Measurements from ENCODE around the gene TTC32. TPM values are rescaled to one million over a fixed set of nuclear protein-coding genes. Genes with fewer than 3 reads are reported as not detected.
A peak's percentile ranks its signal among the peaks of the same experiment; 100 is the strongest.
"Not testable (repeated sequence)": the region's sequence is repeated elsewhere in the genome, so short reads cannot be mapped to it uniquely, and the experiment has no call there.

TTC32 gene
- total RNA-seq, 2 donors from 2014 or later = 39.2 to 39.4 TPM

DNA sequence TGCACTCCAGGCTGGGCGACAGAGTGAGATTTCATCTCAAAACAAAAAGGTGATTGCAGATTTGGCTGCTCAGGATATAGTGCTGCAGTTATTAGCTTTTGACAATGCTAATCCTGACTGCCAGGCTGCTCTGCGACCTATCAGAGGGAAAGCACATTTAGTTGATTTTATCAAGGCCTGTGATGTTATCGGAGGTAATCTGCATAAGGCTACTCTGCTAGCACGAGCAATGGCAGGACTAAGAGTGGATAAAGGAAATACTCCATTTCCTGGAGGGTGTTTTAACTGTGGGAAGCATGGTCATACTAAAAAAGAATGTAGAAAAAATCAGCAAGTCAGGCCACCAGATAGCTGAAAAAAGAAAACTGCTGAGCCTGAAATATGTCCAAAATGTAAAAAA, 22.7 kb upstream of the TTC32 start:
- not testable (repeated sequence) for DNase-seq; H3K4me1 Mint-ChIP-seq (ENCODE audit: low read depth); ATAC-seq (replicated peaks in 1 of 2); H3K9me3 Mint-ChIP-seq; H3K4me3 Mint-ChIP-seq; H3K27ac Mint-ChIP-seq; H3K27me3 Mint-ChIP-seq (ENCODE audit: low read depth)
- peaks cover 20 to 44% of the 10 kb centered on the region in 2 donors for H3K36me3 Mint-ChIP-seq (ENCODE audit: insufficient read depth in 2 of 2)

DNA sequence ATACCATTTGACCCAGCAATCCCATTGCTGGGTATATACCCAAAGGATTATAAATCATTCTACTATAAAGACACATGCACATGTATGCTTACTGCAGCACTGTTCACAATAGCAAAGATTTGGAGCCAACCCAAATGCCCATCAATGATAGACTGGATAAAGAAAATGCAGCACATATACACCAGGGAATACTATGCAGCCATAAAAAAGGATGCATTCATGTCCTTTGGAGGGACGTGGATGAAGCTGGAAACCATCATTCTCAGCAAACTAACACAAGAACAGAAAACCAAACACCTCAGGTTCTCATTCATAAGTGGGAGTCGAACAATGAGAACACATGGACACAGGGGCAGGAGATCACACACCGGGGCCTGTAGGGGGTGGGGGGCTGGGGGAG, 20.4 kb upstream of the TTC32 start:
- H3K9me3 Mint-ChIP-seq; H3K4me1 Mint-ChIP-seq (ENCODE audit: low read depth); ATAC-seq (replicated peaks in 1 of 2); H3K27ac Mint-ChIP-seq; H3K27me3 Mint-ChIP-seq (ENCODE audit: low read depth); H3K4me3 Mint-ChIP-seq; DNase-seq: not testable (repeated sequence)
- H3K36me3 Mint-ChIP-seq (ENCODE audit: insufficient read depth in 2 of 2) = peaks cover 14 to 34% of the 10 kb centered on the region in 2 donors

DNA sequence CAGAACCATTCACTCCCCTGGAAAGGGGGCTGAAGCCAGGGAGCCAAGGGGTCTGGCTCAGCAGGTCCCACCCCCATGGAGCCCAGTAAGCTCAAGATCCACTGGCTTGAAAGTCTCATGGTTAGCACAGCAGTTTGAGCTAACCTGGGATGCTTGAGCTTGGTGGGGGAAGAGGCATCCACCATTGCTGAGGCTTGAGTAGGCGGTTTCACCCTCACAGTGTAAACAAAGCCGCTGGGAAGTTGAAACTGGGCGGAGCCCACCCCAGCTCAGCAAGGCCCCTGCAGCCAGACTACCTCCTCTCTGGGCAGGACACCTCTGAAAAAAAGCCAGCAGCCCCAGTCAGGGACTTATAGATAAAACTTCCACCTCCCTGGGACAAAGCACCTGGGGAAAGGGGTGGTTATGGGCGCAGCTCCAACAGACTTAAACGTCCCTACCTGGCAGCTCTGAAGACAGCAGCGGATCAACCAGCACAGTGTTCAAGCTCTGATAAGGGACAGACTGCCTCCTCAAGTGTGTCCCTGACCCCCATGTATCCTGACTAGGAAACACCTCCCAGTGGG, 14.7 kb upstream of the TTC32 start:
- Mint-ChIP-seq H3K4me3 (no peak overlapping the region), H3K27ac (no peak overlapping the region), H3K36me3 (ENCODE audit: insufficient read depth in 2 of 2) (peaks cover 3 to 11% of the 10 kb centered on the region in 2 donors), H3K27me3 (ENCODE audit: low read depth) (no peaks in the 10 kb centered on the region), H3K4me1 (ENCODE audit: low read depth) (no peaks in the 10 kb centered on the region), H3K9me3 (no peaks in the 10 kb centered on the region)
- ATAC-seq (replicated peaks in 1 of 2) (no peak), DNase-seq (no peak)

DNA sequence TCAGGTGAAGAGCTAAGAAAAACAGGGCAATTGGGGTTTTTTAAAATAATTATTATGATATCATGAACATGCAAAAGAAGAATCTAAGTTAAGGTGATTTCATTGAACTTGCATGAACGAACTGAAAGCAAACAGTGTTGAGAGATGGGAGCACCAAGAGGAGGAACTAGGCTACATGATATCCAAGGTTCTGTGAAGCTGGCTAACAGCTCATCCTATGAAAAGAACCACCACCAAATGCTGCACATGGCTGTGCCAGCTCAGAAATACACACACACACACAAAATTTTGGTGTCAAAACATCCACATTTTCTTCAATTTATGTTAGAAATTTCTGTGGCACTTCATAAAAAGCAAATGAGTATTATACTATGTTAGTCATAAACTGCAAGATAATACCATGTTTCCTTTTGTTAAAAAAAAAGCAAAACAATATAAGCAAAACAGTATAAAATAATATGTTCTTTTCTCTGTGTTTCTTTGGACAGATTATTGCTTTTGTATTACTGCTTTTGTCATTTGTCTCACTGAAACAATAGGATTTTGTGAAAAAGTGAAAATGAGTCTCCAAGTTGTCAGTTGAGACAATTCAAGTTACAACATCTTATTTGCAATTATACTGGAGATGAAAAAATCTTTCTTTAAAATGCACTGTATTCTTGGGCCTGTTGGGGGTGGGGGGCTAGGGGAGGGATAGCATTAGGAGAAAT, 12.6 kb upstream of the TTC32 start:
- DNase-seq = no peak
- no peaks in the 10 kb centered on the region for H3K4me1 Mint-ChIP-seq (ENCODE audit: low read depth)
- no peaks in the 10 kb centered on the region for H3K9me3 Mint-ChIP-seq
- no peak overlapping the region for H3K4me3 Mint-ChIP-seq
- H3K36me3 Mint-ChIP-seq (ENCODE audit: insufficient read depth in 2 of 2) = peaks cover under 1 to 8% of the 10 kb centered on the region in 2 donors
- no peaks in the 10 kb centered on the region for H3K27me3 Mint-ChIP-seq (ENCODE audit: low read depth)
- H3K27ac Mint-ChIP-seq = no peak overlapping the region
- ATAC-seq (replicated peaks in 1 of 2) = no peak

DNA sequence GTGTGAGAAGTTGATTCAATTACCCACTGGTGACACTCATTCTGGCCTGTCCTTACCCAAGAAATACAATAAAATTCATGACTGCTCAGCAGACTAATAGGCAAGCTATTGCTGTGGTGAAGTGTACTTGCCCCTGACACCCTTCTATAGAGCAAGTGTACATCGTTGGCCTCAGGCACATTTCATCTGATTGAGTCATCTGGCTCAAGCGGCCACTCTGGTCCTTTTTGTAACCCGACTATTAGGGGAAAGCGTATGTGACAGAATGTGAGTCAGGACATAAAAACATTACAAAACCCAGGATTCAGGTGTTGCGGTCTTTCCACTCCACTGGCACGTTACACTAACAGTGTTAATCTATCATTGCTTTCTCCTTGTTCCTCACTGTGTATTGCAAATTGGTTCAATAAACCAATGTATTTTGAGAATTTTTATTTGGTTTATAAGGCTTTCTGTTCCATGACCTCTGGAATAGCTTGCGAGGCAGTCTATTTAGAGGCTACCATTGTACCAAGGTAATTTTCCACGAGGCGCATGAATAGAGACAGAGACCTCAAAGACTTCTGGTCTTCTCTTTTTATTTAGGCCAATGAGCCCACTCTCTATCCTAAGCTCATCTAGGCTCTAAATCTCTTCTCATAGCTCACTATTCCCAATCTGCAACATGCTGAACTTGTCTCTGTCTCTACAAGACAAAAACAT, 10.2 kb upstream of the TTC32 start:
- no peaks in the 10 kb centered on the region for H3K9me3 Mint-ChIP-seq
- no peak for DNase-seq
- H3K4me1 Mint-ChIP-seq (ENCODE audit: low read depth) = no peaks in the 10 kb centered on the region
- ATAC-seq (replicated peaks in 1 of 2) = no peak
- no peaks in the 10 kb centered on the region for H3K27me3 Mint-ChIP-seq (ENCODE audit: low read depth)
- no peaks in the 10 kb centered on the region for H3K36me3 Mint-ChIP-seq (ENCODE audit: insufficient read depth in 2 of 2)
- H3K4me3 Mint-ChIP-seq = no peak overlapping the region
- H3K27ac Mint-ChIP-seq = no peak overlapping the region

DNA sequence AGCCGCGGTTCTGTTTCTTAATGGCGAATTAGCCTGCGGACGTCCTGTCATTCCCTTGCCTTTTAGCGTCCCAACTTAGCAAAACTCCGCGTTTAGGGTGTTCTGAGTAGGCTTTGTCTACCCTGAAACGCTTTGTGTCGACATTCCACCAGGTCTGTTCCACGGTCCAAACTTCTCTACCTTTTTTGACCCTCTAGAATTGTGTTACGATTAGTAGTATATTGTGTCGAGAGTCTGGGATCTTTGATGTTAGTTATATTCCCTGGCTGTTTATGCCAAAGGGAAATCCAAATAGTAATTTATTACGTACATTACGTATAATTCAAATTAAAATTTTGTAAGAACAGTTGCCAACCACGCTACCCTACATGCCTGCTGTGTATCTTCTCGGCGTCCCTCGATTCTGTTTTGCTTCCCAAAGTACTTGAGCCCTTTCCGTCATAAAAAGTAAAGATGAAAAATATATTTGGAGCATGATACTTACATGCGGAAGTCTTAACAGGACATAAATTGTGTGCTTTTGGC, 495 bp upstream of the TTC32 start:
- Mint-ChIP-seq H3K36me3 (ENCODE audit: insufficient read depth in 2 of 2) (peaks cover 10 to 11% of the 10 kb centered on the region in 2 donors), H3K4me1 (ENCODE audit: low read depth) (peaks cover 53% of the 10 kb centered on the region), H3K4me3 (peak overlapping the region; percentile 90 to 96), H3K9me3 (peaks cover 4 to 6% of the 10 kb centered on the region in 2 donors), H3K27me3 (ENCODE audit: low read depth) (no peaks in the 10 kb centered on the region), H3K27ac (peak overlapping the region; percentile 98)
- ATAC-seq (replicated peaks in 1 of 2) (no peak), DNase-seq (no peak)

DNA sequence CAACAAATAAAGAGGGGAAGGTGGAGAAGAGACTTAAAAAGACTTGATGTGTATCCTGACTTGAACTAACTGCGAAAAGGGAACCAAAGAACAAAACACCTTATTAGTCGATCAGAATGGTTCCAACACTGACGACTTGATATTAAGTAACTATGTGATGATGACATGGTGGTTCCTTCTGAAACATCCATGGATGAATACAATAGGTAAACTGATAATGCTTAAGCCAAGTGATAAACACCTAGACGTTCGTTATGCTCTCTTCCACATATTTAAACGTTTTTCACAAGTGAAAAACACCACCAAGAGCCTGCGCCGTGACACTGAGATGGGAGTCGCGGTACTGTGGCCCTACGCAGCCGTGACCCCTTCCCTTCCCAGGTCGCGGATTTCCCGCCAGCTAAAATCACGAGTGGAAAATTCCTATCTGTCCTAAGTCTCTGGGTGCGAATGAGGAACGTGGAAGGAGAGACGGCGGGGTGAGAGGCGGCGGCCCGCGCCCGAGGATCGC, 797 bp downstream of the TTC32 start:
- H3K9me3 Mint-ChIP-seq = peaks cover 4 to 6% of the 10 kb centered on the region in 2 donors
- ATAC-seq (replicated peaks in 1 of 2) = peak; percentile 1 to 2
- peak overlapping the region; percentile 90 to 96 for H3K4me3 Mint-ChIP-seq
- peak overlapping the region; percentile 98 for H3K27ac Mint-ChIP-seq
- H3K4me1 Mint-ChIP-seq (ENCODE audit: low read depth) = peaks cover 58% of the 10 kb centered on the region
- DNase-seq = no peak
- no peaks in the 10 kb centered on the region for H3K27me3 Mint-ChIP-seq (ENCODE audit: low read depth)
- peaks cover 10 to 11% of the 10 kb centered on the region in 2 donors for H3K36me3 Mint-ChIP-seq (ENCODE audit: insufficient read depth in 2 of 2)

DNA sequence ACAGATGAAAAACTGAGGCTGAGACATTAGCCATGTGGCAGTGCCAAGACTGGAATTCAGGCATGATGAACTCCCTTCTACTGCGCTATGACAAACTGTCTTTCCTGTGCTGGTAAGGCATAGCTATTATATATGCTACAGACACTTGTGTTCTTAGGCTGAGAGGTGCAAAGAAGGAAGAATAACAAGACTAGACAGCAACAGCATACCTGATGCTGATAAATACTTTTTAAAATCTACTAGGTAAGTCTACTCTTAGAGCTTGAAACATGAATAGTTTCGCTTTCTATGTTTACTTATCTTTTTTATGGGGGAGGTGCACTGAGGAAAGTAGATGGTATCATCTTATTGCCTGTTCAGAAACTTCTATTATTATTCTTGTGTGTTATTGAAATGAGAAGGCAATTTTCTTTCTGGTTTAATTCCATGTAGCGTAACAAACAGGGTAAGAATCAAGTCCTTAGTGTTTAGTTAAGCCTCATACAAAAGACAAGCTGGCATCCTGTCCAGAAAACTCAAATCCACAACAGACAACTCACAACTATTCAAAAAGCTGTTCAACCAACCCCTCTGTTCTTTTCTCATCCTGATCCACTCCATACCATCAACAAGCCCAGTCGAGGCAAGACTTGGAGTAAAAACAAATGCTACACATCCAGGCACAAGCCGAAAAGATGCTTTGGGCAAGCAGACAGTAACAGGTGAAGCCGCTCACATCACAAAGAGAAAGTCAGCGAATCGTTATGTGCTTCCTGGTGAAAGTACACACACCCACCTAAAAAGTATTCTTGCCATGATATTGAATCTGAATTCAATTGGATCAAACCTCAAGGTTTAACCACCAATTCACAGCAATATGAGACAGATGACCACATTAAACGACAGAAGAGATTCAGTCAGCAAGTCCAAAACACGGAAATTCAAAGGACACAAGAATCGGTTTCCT, 1.5 kb downstream of the TTC32 start:
- Mint-ChIP-seq H3K9me3 (peaks cover 4 to 6% of the 10 kb centered on the region in 2 donors), H3K4me1 (ENCODE audit: low read depth) (peaks cover 65% of the 10 kb centered on the region), H3K4me3 (peak overlapping the region; percentile 90 to 96), H3K27me3 (ENCODE audit: low read depth) (no peaks in the 10 kb centered on the region), H3K27ac (peak overlapping the region; percentile 98), H3K36me3 (ENCODE audit: insufficient read depth in 2 of 2) (peaks cover 10 to 11% of the 10 kb centered on the region in 2 donors)
- DNase-seq (peak; percentile 13 to 19), ATAC-seq (replicated peaks in 1 of 2) (peak; percentile 12)

DNA sequence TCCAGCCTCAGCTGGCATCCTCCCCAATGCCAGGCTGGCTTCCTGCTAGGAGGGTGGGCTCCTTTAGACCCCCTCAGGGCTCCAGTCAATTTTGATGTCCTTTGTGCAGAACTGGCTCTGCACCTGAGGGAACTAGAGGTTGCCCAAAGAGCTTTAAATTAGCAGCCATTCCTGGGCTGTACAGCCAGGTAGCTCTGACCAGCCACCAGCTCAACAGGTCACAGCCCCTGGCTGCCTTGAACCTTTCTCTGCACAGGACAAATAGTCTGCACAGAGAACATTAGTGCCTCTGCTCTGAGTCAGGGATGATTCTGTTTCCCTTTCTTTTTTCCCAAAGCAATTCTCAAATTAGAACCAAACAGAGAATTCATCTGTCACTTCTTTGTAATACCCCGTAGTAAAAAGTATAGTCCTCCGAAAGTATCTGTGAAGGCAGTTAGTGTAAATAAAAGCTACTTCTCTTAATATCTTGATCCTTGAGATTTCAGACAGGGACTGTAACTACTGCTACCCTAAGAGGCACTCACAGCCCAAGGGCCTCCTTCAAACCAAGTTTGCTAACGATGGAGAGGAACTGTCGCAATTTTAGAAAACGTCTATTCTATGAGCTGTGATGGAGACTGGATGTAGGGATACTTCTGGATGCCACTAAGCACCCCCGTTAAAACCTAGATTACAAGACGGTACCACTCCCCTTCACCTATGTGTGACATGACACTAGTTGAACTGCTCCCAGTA, 3.0 kb downstream of the TTC32 start:
- ATAC-seq (replicated peaks in 1 of 2) = no peak
- Mint-ChIP-seq H3K4me1 (ENCODE audit: low read depth) (peaks cover 70% of the 10 kb centered on the region), H3K36me3 (ENCODE audit: insufficient read depth in 2 of 2) (peaks cover 5 to 11% of the 10 kb centered on the region in 2 donors), H3K27me3 (ENCODE audit: low read depth) (no peaks in the 10 kb centered on the region), H3K4me3 (peak overlapping the region; percentile 27 to 47), H3K9me3 (peaks cover 0 to 2% of the 10 kb centered on the region in 2 donors), H3K27ac (no peak overlapping the region)
- no peak for DNase-seq

DNA sequence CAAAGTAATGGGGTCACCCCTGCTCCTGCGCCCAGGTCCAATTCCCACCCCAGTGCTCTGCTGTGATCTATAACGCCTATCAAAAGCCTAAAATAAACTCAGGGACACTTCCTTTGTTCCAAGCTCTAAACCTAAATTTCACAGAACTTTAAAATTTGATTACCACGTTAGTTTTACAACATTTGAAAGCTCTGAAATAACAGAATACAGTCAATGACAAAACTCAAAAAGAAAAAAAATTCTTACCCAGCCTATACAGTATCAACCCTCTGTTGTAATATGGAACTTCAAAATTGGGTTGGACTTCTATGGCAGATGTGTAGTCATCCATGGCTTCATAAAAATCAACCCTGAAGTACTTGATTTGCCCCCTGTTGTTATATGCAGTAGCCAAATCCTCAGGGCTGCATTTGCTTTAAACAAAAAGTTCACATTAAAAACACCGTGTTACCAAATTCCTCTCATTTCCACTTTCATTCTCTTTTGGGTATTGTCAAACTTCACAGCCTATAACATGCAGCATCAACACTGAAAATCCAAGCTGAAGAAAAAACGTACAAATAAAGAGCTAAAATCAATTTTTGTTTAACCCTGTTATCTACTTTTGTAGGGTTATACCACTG, 4.0 kb downstream of the TTC32 start:
- no peaks in the 10 kb centered on the region for H3K27me3 Mint-ChIP-seq (ENCODE audit: low read depth)
- H3K4me3 Mint-ChIP-seq = peak overlapping the region; percentile 15 to 76
- no peaks in the 10 kb centered on the region for H3K9me3 Mint-ChIP-seq
- no peak for DNase-seq
- H3K4me1 Mint-ChIP-seq (ENCODE audit: low read depth) = peaks cover 70% of the 10 kb centered on the region
- ATAC-seq (replicated peaks in 1 of 2) = no peak
- H3K27ac Mint-ChIP-seq = peak overlapping the region; percentile 23
- H3K36me3 Mint-ChIP-seq (ENCODE audit: insufficient read depth in 2 of 2) = peaks cover 6 to 7% of the 10 kb centered on the region in 2 donors

DNA sequence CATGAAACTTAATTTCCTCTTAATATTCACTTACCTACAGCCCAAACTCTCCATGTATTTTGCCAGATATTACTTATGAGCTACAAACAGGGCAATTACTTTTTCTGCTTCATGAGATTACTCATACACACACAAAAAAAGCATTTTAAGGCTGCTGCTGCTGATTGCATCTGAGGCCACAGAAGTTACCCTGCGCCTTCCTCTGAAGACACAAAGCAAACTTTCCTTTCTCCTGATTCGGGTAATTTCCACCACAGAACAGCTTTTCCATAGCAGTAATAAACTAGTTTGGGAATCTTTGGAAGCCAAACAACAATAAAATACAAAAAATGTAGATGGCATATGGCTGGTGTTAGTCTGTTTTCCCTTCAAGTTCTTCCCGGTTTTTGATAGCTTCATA, 6.2 kb downstream of the TTC32 start:
- H3K4me3 Mint-ChIP-seq = peak overlapping the region; percentile 20 to 69
- H3K36me3 Mint-ChIP-seq (ENCODE audit: insufficient read depth in 2 of 2) = peaks cover 4 to 5% of the 10 kb centered on the region in 2 donors
- no peaks in the 10 kb centered on the region for H3K27me3 Mint-ChIP-seq (ENCODE audit: low read depth)
- ATAC-seq (replicated peaks in 1 of 2) (no peak), DNase-seq (no peak)
- H3K4me1 Mint-ChIP-seq (ENCODE audit: low read depth) = peaks cover 72% of the 10 kb centered on the region
- H3K27ac Mint-ChIP-seq = peak overlapping the region; percentile 69
- H3K9me3 Mint-ChIP-seq = no peaks in the 10 kb centered on the region
